H1 (cell line): Measurements from ENCODE around the gene RBMS2. TPM values are rescaled to one million over a fixed set of nuclear protein-coding genes. Genes with fewer than 3 reads are reported as not detected.
A peak's percentile ranks its signal among the peaks of the same experiment; 100 is the strongest.

Experiments
- CTCF ChIA-PET: fragments of 300-600 bp; sonication (Branson Sonifier 250); formaldehyde crosslinking; loops from one replicate; lab custom pipeline; 2021; ENCODE audit not compliant: partially characterized antibody; lab: Charles Lee
- POLR2A ChIA-PET: fragments of 300-600 bp; sonication (Branson Sonifier 250); formaldehyde crosslinking; loops from one replicate; lab custom pipeline; 2021; ENCODE audit warnings: inconsistent platforms; ENCODE audit not compliant: partially characterized antibody; lab: Charles Lee
- DNase-seq, 2 experiments: peaks; one replicate each; pipeline versions ENCODE4 v3.0.0 to v3.0.0-alpha.2; 2010 to 2022; ENCODE audit warnings: low spot score in 2 of 2, low read depth in 1 of 2, mixed read lengths in 1 of 2
- FAIRE-seq: peaks from 2 replicates; lab custom pipeline; 2011; peaks lifted over from hg19 to GRCh38; lab: Jason Lieb, UNC
- H2AFZ ChIP-seq: 2 replicates; pipeline ENCODE4 v1.8.1; 2012; ENCODE audit warnings: low read length, inconsistent platforms
- H2AK5ac ChIP-seq: 2 replicates; pipeline ENCODE4 v1.6.1; 2013; ENCODE audit warnings: low read depth, low read length
- H2BK120ac ChIP-seq: replicated peaks from 2 replicates; pipeline ENCODE3; 2013; ENCODE audit warnings: low read depth, low read length, inconsistent platforms
- H2BK12ac ChIP-seq: 2 replicates; pipeline ENCODE4 v1.6.1; 2013; ENCODE audit warnings: low read depth, low read length
- H2BK15ac ChIP-seq: 2 replicates; pipeline ENCODE4 v1.6.1; 2013; ENCODE audit warnings: low read length
- H2BK20ac ChIP-seq: 2 replicates; pipeline ENCODE4 v1.6.1; 2013; ENCODE audit warnings: low read length
- H2BK5ac ChIP-seq: 2 replicates; pipeline ENCODE4 v1.6.1; 2013; ENCODE audit warnings: low read depth, low read length
- H3K14ac ChIP-seq: 2 replicates; pipeline ENCODE4 v1.6.1; 2013; ENCODE audit warnings: inconsistent platforms; ENCODE audit not compliant: insufficient read length
- H3K18ac ChIP-seq: 2 replicates; pipeline ENCODE4 v1.6.1; 2013; ENCODE audit warnings: low read length; ENCODE audit errors: extremely low read depth
- H3K23ac ChIP-seq: 2 replicates; pipeline ENCODE4 v1.6.1; 2013; ENCODE audit warnings: inconsistent platforms; ENCODE audit not compliant: insufficient read length
- H3K23me2 ChIP-seq: 2 replicates; pipeline ENCODE4 v1.6.1; 2013; ENCODE audit warnings: low read depth, low read length
- H3K27ac ChIP-seq: 2 replicates; pipeline ENCODE4 v1.6.1; 2011; ENCODE audit warnings: low read depth, low read length, inconsistent platforms
- H3K27me3 ChIP-seq, 4 experiments: replicated peaks in 1 of 4; 1 replicate in 1 of 4; 2 replicates in 3 of 4; pipeline versions ENCODE4 v1.6.1 to v1.8.1; 2011 to 2013; ENCODE audit warnings: low read length in 3 of 4, mild to moderate bottlenecking in 3 of 4, inconsistent platforms in 2 of 4, mixed read lengths in 2 of 4, moderate library complexity in 1 of 4; ENCODE audit not compliant: control insufficient read depth in 3 of 4, insufficient read depth in 3 of 4; ENCODE audit errors: extremely low read depth in 1 of 4
- H3K36me3 ChIP-seq, 4 experiments: 2 replicates each; pipeline versions ENCODE4 v1.6.1 to v1.8.1; 2011 to 2013; ENCODE audit warnings: mild to moderate bottlenecking in 4 of 4, low read length in 3 of 4, moderate library complexity in 2 of 4, control low read depth in 1 of 4, inconsistent platforms in 1 of 4; ENCODE audit not compliant: insufficient read depth in 4 of 4, control insufficient read depth in 2 of 4
- H3K4ac ChIP-seq: replicated peaks from 2 replicates; pipeline ENCODE3; 2013; ENCODE audit warnings: low read length, low read depth, mixed read lengths, inconsistent platforms; ENCODE audit not compliant: insufficient read length
- H3K4me1 ChIP-seq, 4 experiments: replicated peaks in 1 of 4; 1 replicate in 1 of 4; 2 replicates in 3 of 4; pipeline versions ENCODE4 v1.6.1 to v1.8.1; 2011 to 2013; ENCODE audit warnings: low read length in 3 of 4, inconsistent platforms in 2 of 4, mixed read lengths in 1 of 4; ENCODE audit not compliant: insufficient read depth in 4 of 4, control insufficient read depth in 3 of 4
- H3K4me2 ChIP-seq, 2 experiments: 2 replicates each; pipeline versions ENCODE4 v1.6.1 to v1.8.1; 2011 to 2013; ENCODE audit warnings: low read depth in 2 of 2, low read length in 2 of 2, control low read depth in 1 of 2, inconsistent platforms in 1 of 2, mild to moderate bottlenecking in 1 of 2; ENCODE audit not compliant: insufficient read depth in 1 of 2
- H3K4me3 ChIP-seq, 4 experiments: fragments of 200-600, 300-600 bp in 1 of 4; sonication (generic), shearing (Covaris generic), sonication (Bioruptor Twin) in 1 of 4; 2 replicates each; pipeline versions ENCODE4 v1.5.1 to v1.8.1; 2011 to 2016; ENCODE audit warnings: low read length in 4 of 4, low read depth in 3 of 4, control low read depth in 2 of 4, inconsistent platforms in 2 of 4, mild to moderate bottlenecking in 2 of 4, mixed read lengths in 1 of 4, moderate library complexity in 1 of 4; ENCODE audit not compliant: insufficient read depth in 2 of 4; ENCODE audit errors: extremely low read depth in 1 of 4
- H3K56ac ChIP-seq: replicated peaks from 2 replicates; pipeline ENCODE3; 2013; ENCODE audit warnings: low read depth, mild to moderate bottlenecking, mixed read lengths, low read length, inconsistent platforms; ENCODE audit not compliant: insufficient read length
- H3K79me1 ChIP-seq: 2 replicates; pipeline ENCODE4 v1.6.1; 2013; ENCODE audit warnings: low read depth, low read length, control low read depth
- H3K79me2 ChIP-seq, 2 experiments: 2 replicates each; pipeline versions ENCODE4 v1.6.1 to v1.8.1; 2012 to 2013; ENCODE audit warnings: low read length in 2 of 2, mild to moderate bottlenecking in 2 of 2, inconsistent platforms in 1 of 2; ENCODE audit not compliant: insufficient read depth in 2 of 2, control insufficient read depth in 1 of 2
- H3K9ac ChIP-seq, 4 experiments: replicated peaks in 1 of 4; 1 replicate in 1 of 4; 2 replicates in 3 of 4; pipeline versions ENCODE4 v1.6.1 to v1.8.1; 2011 to 2013; ENCODE audit warnings: low read depth in 3 of 4, low read length in 3 of 4, control low read depth in 2 of 4, mild to moderate bottlenecking in 2 of 4, moderate library complexity in 2 of 4, inconsistent platforms in 1 of 4; ENCODE audit errors: extremely low read depth in 1 of 4
- H3K9me3 ChIP-seq, 2 experiments: 2 replicates each; pipeline versions ENCODE4 v1.6.1 to v1.8.1; 2012 to 2013; ENCODE audit warnings: mild to moderate bottlenecking in 2 of 2, moderate library complexity in 2 of 2, control low read depth in 1 of 2, inconsistent platforms in 1 of 2, low read depth in 1 of 2, low read length in 1 of 2, mixed read lengths in 1 of 2; ENCODE audit not compliant: insufficient read depth in 2 of 2
- H4K20me1 ChIP-seq, 2 experiments: replicated peaks in 1 of 2; 2 replicates each; pipeline versions ENCODE3 to v1.8.1; 2011 to 2013; ENCODE audit warnings: inconsistent platforms in 2 of 2, low read length in 2 of 2, mild to moderate bottlenecking in 1 of 2; ENCODE audit not compliant: insufficient read depth in 2 of 2, control insufficient read depth in 1 of 2
- H4K5ac ChIP-seq: 2 replicates; pipeline ENCODE4 v1.6.1; 2013; ENCODE audit warnings: low read length, low read depth, mixed read lengths, inconsistent platforms; ENCODE audit not compliant: insufficient read length
- H4K8ac ChIP-seq: 2 replicates; pipeline ENCODE4 v1.8.0; 2013; ENCODE audit warnings: mild to moderate bottlenecking, moderate library complexity, low read length, inconsistent platforms; ENCODE audit not compliant: insufficient read depth; ENCODE audit errors: extremely low read depth
- H4K91ac ChIP-seq: replicated peaks from 2 replicates; pipeline ENCODE3; 2013; ENCODE audit warnings: low read length, mixed read lengths, inconsistent platforms; ENCODE audit not compliant: insufficient read length
- POLR2A ChIP-seq, 2 experiments: IDR thresholded peaks; 1 replicate in 1 of 2; 2 replicates in 1 of 2; pipeline ENCODE4 v1.6.1; 2011; ENCODE audit warnings: low read depth in 2 of 2, low read length in 2 of 2, mild to moderate bottlenecking in 2 of 2; ENCODE audit errors: control extremely low read depth in 1 of 2
- POLR2AphosphoS5 ChIP-seq: IDR thresholded peaks from 2 replicates; pipeline ENCODE4 v1.6.1; 2011; ENCODE audit warnings: low read depth, low read length
- WGBS, 2 experiments: shearing (Covaris generic) in 1 of 2; methylation state at CpG; one replicate each; pipeline versions ENCODE4 v1.1.6 to v1.1.7; 2013 to 2015; ENCODE audit warnings: low lambda C conversion rate in 2 of 2, mixed read lengths in 2 of 2, inconsistent platforms in 1 of 2, low coverage in 1 of 2, missing lambda C conversion rate in 1 of 2; ENCODE audit not compliant: insufficient replicate concordance in 2 of 2, insufficient coverage in 1 of 2, insufficient read length in 1 of 2; ENCODE audit errors: extremely low coverage in 1 of 2, missing lambda C conversion rate in 1 of 2; 5-methylcytosine and 5-hydroxymethylcytosine counted together
- polyA plus RNA-seq, 7 experiments: library from polyadenylated mRNA; depleted of rRNA in 3 of 7; stranded (reverse) in 5 of 7; unstranded in 2 of 7; fragments of >200 nt in 5 of 7; fragments of 200-250 nt in 2 of 7; gene quantifications; 1 replicate in 5 of 7; 2 replicates in 1 of 7; 4 replicates in 1 of 7; pipeline versions ENCODE4 v1.2.1 to v1.2.3, GENCODE V29; 2011 to 2013; ENCODE audit warnings: missing spikeins in 2 of 7, mixed read lengths in 2 of 7
- total RNA-seq: library from RNA; stranded (reverse); fragmentation: NEBNext Ultra II Directional; extraction: Animal tissue kit (Norgen Biotek cat#: 25700); gene quantifications from 2 replicates; pipeline ENCODE4 v1.2.1, GENCODE V29; 2021

Gene RBMS2
- total and polyA plus RNA-seq, 2 of the 8 experiments (the other 6 are each of a cell fraction or from before 2014, with no cell fraction given) = 9.6 to 31.3 TPM

DNA sequence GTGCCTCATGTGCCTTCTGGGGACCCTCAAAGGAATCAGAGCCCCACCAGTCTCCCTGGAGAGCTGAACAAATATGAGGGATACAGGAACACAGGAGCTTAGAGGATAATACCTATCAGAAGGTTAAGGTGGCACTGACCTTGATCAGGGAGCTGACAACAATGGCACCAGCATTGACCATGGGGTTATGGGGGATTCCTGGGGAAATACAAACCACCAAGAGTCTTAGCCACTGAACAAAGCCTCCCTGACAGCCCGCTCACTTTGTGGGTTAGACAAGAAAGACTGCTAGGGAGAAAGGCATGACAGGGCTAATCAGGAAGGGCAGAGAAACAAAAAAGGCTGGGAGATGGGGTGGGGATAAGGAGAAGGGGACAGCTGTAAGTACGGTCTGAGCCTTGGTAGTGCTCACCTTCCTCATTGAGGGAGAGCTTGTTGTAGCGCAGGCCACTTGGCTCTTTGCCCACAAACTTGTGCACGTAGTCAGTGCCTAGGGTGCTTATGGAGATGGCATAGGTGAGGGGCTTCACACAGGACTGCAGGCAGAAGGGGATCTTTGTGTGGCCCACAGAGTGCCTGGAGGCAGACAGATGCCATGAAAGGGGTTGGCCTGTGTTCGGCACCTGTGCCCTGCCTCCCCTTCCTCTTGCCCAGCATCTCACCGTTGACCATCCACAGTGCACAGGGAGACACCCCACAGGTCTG, 43.9 kb upstream of the RBMS2 start:
- FAIRE-seq (no peak), DNase-seq (no peak)
- Histone ChIP-seq H3K27me3 (no peaks in the 10 kb centered on the region), H3K18ac (no peak overlapping the region), H2AK5ac (no peak overlapping the region), H2BK12ac (no peak overlapping the region), H4K91ac (no peak overlapping the region), H4K5ac (no peak overlapping the region), H2BK15ac (no peak overlapping the region), H4K8ac (no peak overlapping the region), H3K9ac (no peak overlapping the region), H3K4me2 (no peak overlapping the region), H2BK20ac (no peak overlapping the region), H3K79me1 (peaks cover 6% of the 10 kb centered on the region), H3K14ac (no peak overlapping the region), H2BK5ac (no peak overlapping the region), H3K36me3 (peaks cover 0 to 6% (median 0%) of the 10 kb centered on the region in 4 experiments; a peak in 5 of 8 replicates), H2AFZ (no peak overlapping the region), H3K23me2 (no peaks in the 10 kb centered on the region), H3K4ac (no peak overlapping the region), H2BK120ac (no peak overlapping the region), H3K9me3 (no peaks in the 10 kb centered on the region), H3K27ac (no peak overlapping the region), H4K20me1 (peaks cover 2% of the 10 kb centered on the region in 2 experiments), H3K23ac (no peak overlapping the region), H3K79me2 (no peaks in the 10 kb centered on the region), H3K4me1 (peaks cover 0 to 3% (median 0%) of the 10 kb centered on the region in 4 experiments; a peak in 1 of 7 replicates), H3K4me3 (no peak overlapping the region), H3K56ac (no peak overlapping the region)
- ChIA-PET CTCF (interaction anchor here (0.9 to 2.8 kb wide), 6 partner anchors 14 to 161 kb away, joined by 3 to 10 read pairs (median 4); partner anchors contain the start of genes CNPY2 and STAT2), POLR2A (interaction anchor here (0.8 to 5.7 kb wide), 7 partner anchors 8 to 225 kb away, joined by 3 to 53 read pairs (median 5); partner anchors contain the start of genes GLS2, SPRYD4 and TIMELESS)
- WGBS, 2 experiments = 92% methylated on average over 5 of the region's 6 CpGs; no CpG with 5 or more reads in 1 of the 2 experiments
- TF ChIP-seq POLR2AphosphoS5 (peak; percentile 33; the same call in 1 of the 2 replicates), POLR2A (IDR thresholded peaks at IDR 0.05; ENCODE audit: control extremely low read depth in 1 of 2, low read depth in 2 of 2, low read length in 2 of 2) (no peak)
